Common myeloid progenitor, CD34-positive (primary cell): Measurements from ENCODE around the gene SRXN1.

ENCODE experiments used
- CTCF ChIA-PET: fragments of 350-600 bp; sonication (Branson Sonifier 250); formaldehyde crosslinking; loops from one replicate; lab custom pipeline; 2021; ENCODE audit warnings: antibody characterized with exemption; lab: Charles Lee
- POLR2A ChIA-PET: fragments of 350-600 bp; sonication (Branson Sonifier 250); formaldehyde crosslinking; loops from one replicate; lab custom pipeline; 2021; ENCODE audit warnings: antibody characterized with exemption; lab: Charles Lee
- DNase-seq, 3 donors: peaks; one replicate each; pipeline versions ENCODE4 v3.0.0 to v3.0.0-alpha.2; 2013
- H3K27ac ChIP-seq, 2 experiments: 1 replicate in 1 of 2; 2 replicates in 1 of 2; pipeline ENCODE4 v1.7.0; 2013; ENCODE audit warnings: inconsistent platforms in 2 of 2, low read length in 2 of 2, mild to moderate bottlenecking in 2 of 2, low read depth in 1 of 2, moderate library complexity in 1 of 2; ENCODE audit not compliant: severe bottlenecking in 2 of 2, insufficient read depth in 1 of 2, poor library complexity in 1 of 2
- H3K27me3 ChIP-seq, 5 experiments: replicated peaks in 2 of 5; 1 replicate in 3 of 5; 2 replicates in 2 of 5; pipeline versions ENCODE4 v1.6.1 to v1.7.0; 2013; ENCODE audit warnings: low read length in 4 of 5, mild to moderate bottlenecking in 2 of 5, moderate library complexity in 2 of 5, inconsistent platforms in 1 of 5; ENCODE audit not compliant: insufficient read depth in 5 of 5, control insufficient read depth in 4 of 5
- H3K36me3 ChIP-seq, 4 experiments: 1 replicate in 2 of 4; 2 replicates in 2 of 4; pipeline versions ENCODE4 v1.6.1 to v1.7.0; 2013; ENCODE audit warnings: low read length in 3 of 4, control low read depth in 1 of 4, mild to moderate bottlenecking in 1 of 4; ENCODE audit not compliant: control insufficient read depth in 4 of 4, insufficient read depth in 4 of 4
- H3K4me1 ChIP-seq, 4 experiments: 1 replicate in 3 of 4; 2 replicates in 1 of 4; pipeline versions ENCODE4 v1.6.1 to v1.7.1; 2013; ENCODE audit warnings: low read length in 3 of 4, mild to moderate bottlenecking in 3 of 4, control low read depth in 1 of 4, inconsistent platforms in 1 of 4, moderate library complexity in 1 of 4; ENCODE audit not compliant: control insufficient read depth in 4 of 4, insufficient read depth in 4 of 4; ENCODE audit errors: control extremely low read depth in 1 of 4
- H3K4me3 ChIP-seq, 7 experiments: 1 replicate in 4 of 7; 2 replicates in 3 of 7; pipeline versions ENCODE4 v1.5.1 to v1.7.0; 2013; ENCODE audit warnings: mild to moderate bottlenecking in 7 of 7, low read length in 6 of 7, moderate library complexity in 6 of 7, inconsistent platforms in 2 of 7, low read depth in 2 of 7, control low read depth in 1 of 7; ENCODE audit not compliant: insufficient read depth in 4 of 7, control insufficient read depth in 1 of 7; ENCODE audit errors: extremely low read depth in 1 of 7
- H3K9me3 ChIP-seq, 5 experiments: 1 replicate in 4 of 5; 2 replicates in 1 of 5; pipeline versions ENCODE4 v1.6.1 to v1.7.1; 2013; ENCODE audit warnings: low read length in 4 of 5, mild to moderate bottlenecking in 2 of 5, inconsistent platforms in 1 of 5, low read depth in 1 of 5, moderate library complexity in 1 of 5; ENCODE audit not compliant: control insufficient read depth in 4 of 5, insufficient read depth in 2 of 5; ENCODE audit errors: control extremely low read depth in 1 of 5
- WGBS: methylation state at CpG from one replicate; pipeline ENCODE4 v1.1.5; 2013; ENCODE audit not compliant: insufficient coverage; 5-methylcytosine and 5-hydroxymethylcytosine counted together

The SRXN1 gene

GRCh38 chr20:658731-659291, 5.8 kb upstream of the SRXN1 start:
- Histone ChIP-seq H3K36me3 (no peaks in the 10 kb centered on the region), H3K27me3 (peaks cover 0 to 17% (median 4%) of the 10 kb centered on the region in 5 experiments), H3K4me1 (peaks cover 12 to 59% (median 49%) of the 10 kb centered on the region in 4 experiments), H3K9me3 (no peaks in the 10 kb centered on the region), H3K4me3 (no peak overlapping the region), H3K27ac (no peak overlapping the region)
- WGBS = no CpG with 5 or more reads among the region's 5 CpGs
- ChIA-PET POLR2A (no interaction called here), CTCF (interaction anchor here (0.6 to 1.5 kb wide), 2 partner anchors 9 to 44 kb away, joined by 3 read pairs; no protein-coding TSS in a partner anchor)
- no peak for DNase-seq

- POLR2A ChIA-PET = interaction anchor here (0.6 kb wide), 1 partner anchor 431 kb away, joined by 5 read pairs; the partner anchor contains the start of gene DEFB129
- peaks cover 0 to 10% (median 4%) of the 10 kb centered on the region in 5 experiments for H3K27me3 ChIP-seq
These were observed 5.2 kb upstream of the SRXN1 start for GRCh38 chr20:658202-658601.

GRCh38 chr20:655726-656624, 3.0 kb upstream of the SRXN1 start:
- Histone ChIP-seq H3K4me3 (no peak overlapping the region), H3K36me3 (no peaks in the 10 kb centered on the region), H3K4me1 (peaks cover 11 to 47% (median 40%) of the 10 kb centered on the region in 4 experiments), H3K27me3 (no peaks in the 10 kb centered on the region), H3K9me3 (no peaks in the 10 kb centered on the region), H3K27ac (no peak overlapping the region)
- ChIA-PET CTCF (interaction anchor here (0.9 to 2.8 kb wide), 4 partner anchors 9 to 113 kb away, joined by 3 to 17 read pairs (median 4); no protein-coding TSS in a partner anchor), POLR2A (no interaction called here)
- DNase-seq = no peak
- 93% methylated on average over 8 of the region's 11 CpGs for WGBS

More at GRCh38 chr20:658202-658601, 5.2 kb upstream of the SRXN1 start:
- WGBS = 89% methylated on average over 1 of the region's 2 CpGs
- Histone ChIP-seq H3K9me3 (no peaks in the 10 kb centered on the region), H3K36me3 (no peaks in the 10 kb centered on the region), H3K4me3 (no peak overlapping the region), H3K27ac (no peak overlapping the region), H3K4me1 (peaks cover 12 to 57% (median 47%) of the 10 kb centered on the region in 4 experiments)
- no peak for DNase-seq
- CTCF ChIA-PET = interaction anchor here (0.9 to 1.5 kb wide), 2 partner anchors 45 to 51 kb away, joined by 3 read pairs; no protein-coding TSS in a partner anchor

DNA sequence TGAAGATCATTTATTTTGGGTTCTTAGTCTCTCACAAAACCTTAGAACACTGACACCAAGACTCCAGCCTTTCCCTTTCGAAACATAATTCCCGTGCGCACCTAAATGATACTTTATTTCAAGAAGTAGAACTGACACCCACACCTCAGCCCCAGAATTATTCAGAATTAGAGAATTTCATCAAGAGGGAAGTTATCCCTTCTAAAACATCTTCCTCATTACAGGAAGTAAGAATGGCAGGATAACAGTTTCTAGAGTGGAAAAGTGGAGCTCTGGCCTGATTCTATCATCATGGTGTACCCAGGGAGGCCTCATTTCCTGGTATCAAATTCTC, 1.4 kb upstream of the SRXN1 start:
- Histone ChIP-seq H3K4me3 (no peak overlapping the region), H3K9me3 (no peaks in the 10 kb centered on the region), H3K36me3 (peaks cover 0 to 14% (median 4%) of the 10 kb centered on the region in 4 experiments), H3K4me1 (peaks cover 9 to 34% (median 27%) of the 10 kb centered on the region in 4 experiments), H3K27ac (peak overlapping the region in 1 of 2 experiments; percentile 66), H3K27me3 (no peaks in the 10 kb centered on the region)
- ChIA-PET POLR2A (no interaction called here), CTCF (interaction anchor here (2.8 kb wide), 1 partner anchor 12 kb away, joined by 17 read pairs; no protein-coding TSS in a partner anchor)
- DNase-seq = no peak
- WGBS = 100% methylated on average over 2 of the region's 3 CpGs

DNA sequence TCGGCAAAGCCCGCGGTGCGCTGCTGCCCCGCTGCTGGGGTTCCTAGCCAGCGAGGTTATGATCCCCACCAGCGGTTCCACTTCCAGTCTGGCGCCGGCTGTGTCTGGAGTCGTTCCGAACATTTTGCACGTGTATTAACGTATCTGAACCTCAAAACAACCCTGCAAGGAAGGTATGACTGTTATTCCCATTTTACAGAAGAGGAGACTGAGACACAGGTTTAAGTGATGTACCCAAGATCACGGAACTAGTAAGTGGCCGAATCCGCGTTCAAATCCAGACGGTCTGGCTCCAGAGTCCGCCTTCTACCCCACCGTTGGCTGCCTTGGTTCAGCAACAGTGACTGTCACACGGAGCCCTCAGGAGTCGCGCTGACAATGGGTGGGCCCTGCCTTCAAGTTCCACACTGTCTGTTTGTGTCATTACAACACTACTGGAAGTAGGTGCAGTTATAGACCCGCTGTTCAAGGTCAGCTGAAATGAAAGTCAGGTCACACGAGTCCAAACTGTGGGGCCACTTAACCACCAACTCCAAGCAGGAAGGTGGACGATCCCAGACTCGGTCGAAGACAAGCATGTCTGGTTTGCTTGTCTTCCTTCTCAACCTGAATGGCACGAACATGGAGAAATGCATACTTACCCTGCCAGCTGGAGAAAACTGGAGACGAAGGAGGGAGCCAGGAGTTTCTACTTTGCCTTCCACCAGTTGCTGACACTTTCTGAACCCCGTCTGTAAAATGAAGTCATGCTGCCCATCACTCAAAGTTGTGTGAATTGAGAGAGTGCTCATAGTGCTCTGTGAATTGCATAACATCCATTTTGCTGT, 803 bp upstream of the SRXN1 start:
- peaks cover 9 to 28% (median 24%) of the 10 kb centered on the region in 4 experiments for H3K4me1 ChIP-seq
- DNase-seq = no peak

DNA sequence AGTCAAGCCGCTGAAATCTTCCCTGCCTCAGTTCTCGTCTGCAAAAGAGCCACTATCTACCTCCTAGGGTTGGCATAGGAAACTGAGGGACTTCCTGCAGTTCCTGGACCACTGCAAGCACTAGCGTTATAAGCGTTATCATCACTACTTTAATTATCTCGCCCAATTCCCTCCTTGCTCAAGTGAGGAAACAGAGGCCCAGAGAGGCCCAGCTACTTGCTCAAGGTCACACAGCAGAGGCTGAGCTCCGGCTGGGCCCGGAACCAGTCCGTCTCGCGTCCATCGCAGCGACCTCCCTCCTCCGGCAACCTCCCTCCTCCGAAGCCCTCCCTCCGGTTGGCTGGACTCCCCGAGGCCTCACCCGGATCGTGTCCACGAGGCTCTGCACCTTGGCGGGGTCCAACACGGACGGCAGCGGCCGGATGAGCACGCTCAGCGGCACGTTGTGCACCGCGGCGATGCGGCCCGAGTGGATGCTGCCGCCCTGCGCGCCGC, 338 bp downstream of the SRXN1 start:
- POLR2A ChIA-PET = interaction anchor here (0.6 kb wide), 1 partner anchor 115 kb away, joined by 4 read pairs; no protein-coding TSS in a partner anchor
- peak overlapping the region in 1 of 2 experiments; percentile 58 for H3K27ac ChIP-seq

More for the DNA sequence above, 803 bp upstream of the SRXN1 start:
- ChIA-PET POLR2A (no interaction called here), CTCF (no interaction called here)
- no peaks in the 10 kb centered on the region for H3K27me3 ChIP-seq
- no peaks in the 10 kb centered on the region for H3K9me3 ChIP-seq
- peak overlapping the region in 6 of 7 experiments; percentile 29 to 76 (median 54) for H3K4me3 ChIP-seq
- H3K27ac ChIP-seq = peak overlapping the region in 1 of 2 experiments; percentile 66
- WGBS = 27% methylated on average over 31 of the region's 31 CpGs
- peaks cover 0 to 17% (median 5%) of the 10 kb centered on the region in 4 experiments for H3K36me3 ChIP-seq

More for the DNA sequence above, 338 bp downstream of the SRXN1 start:
- Histone ChIP-seq H3K4me1 (peaks cover 9 to 27% (median 23%) of the 10 kb centered on the region in 4 experiments), H3K9me3 (no peaks in the 10 kb centered on the region), H3K27me3 (no peaks in the 10 kb centered on the region), H3K36me3 (peaks cover 0 to 28% (median 12%) of the 10 kb centered on the region in 4 experiments), H3K4me3 (peak overlapping the region; percentile 43 to 76 (median 64))
- CTCF ChIA-PET = interaction anchor here (1.3 to 10.9 kb wide), 2 partner anchors 12 to 90 kb away, joined by 3 to 146 read pairs; no protein-coding TSS in a partner anchor
- DNase-seq = no peak
- 3% methylated on average over 32 of the region's 36 CpGs for WGBS
